Panc1 (cell line): ENCODE data around the gene SHC4. TPM values are rescaled to one million over a fixed set of nuclear protein-coding genes. Genes with fewer than 3 reads are reported as not detected.

Experiments used
- ATAC-seq: fragments of 200-7000 bp; cut with Tn5 transposase; 2 replicates; pipeline ENCODE4 v1.9.1; 2020; ENCODE audit warnings: mild to moderate bottlenecking, moderate library complexity
- BruUV-seq: library from RNA; stranded (reverse); fragments of 400-500 nt; replicated peaks from 2 replicates; lab custom pipeline; 2021; lab: Mats Ljungman, UMichigan
- CTCF ChIA-PET: fragments of 300-600 bp; sonication (Branson Sonifier 250); formaldehyde crosslinking; loops from one replicate; lab custom pipeline; 2022; ENCODE audit warnings: antibody characterized with exemption; lab: Charles Lee
- POLR2A ChIA-PET: fragments of 300-600 bp; sonication (Branson Sonifier 250); formaldehyde crosslinking; loops from one replicate; lab custom pipeline; 2022; ENCODE audit warnings: antibody characterized with exemption; lab: Charles Lee
- DNase-seq: peaks from one replicate; pipeline ENCODE4 v3.0.0-alpha.2; 2010; ENCODE audit warnings: low read depth, low spot score
- H3K27ac ChIP-seq: 2 replicates; pipeline ENCODE4 v1.5.1; 2011; ENCODE audit warnings: mild to moderate bottlenecking, low read length, inconsistent platforms
- H3K27me3 ChIP-seq: fragments of 200-500 bp; sonication (Bioruptor generic); 2 replicates; pipeline ENCODE4 v1.6.0; 2014; ENCODE audit warnings: low read length, inconsistent platforms; ENCODE audit not compliant: control insufficient read depth, insufficient read depth
- H3K36me3 ChIP-seq: fragments of 200-500 bp; sonication (Bioruptor generic); 2 replicates; pipeline ENCODE4 v1.5.1; 2014; ENCODE audit warnings: inconsistent platforms, mild to moderate bottlenecking, low read length, moderate library complexity; ENCODE audit not compliant: control insufficient read depth, insufficient read depth
- H3K4me1 ChIP-seq: 2 replicates; pipeline ENCODE4 v1.5.1; 2011; ENCODE audit warnings: inconsistent platforms, mild to moderate bottlenecking, low read length, moderate library complexity; ENCODE audit not compliant: control insufficient read depth, insufficient read depth
- H3K4me3 ChIP-seq, 2 experiments: 2 replicates each; pipeline ENCODE4 v1.5.1; 2011 to 2012; ENCODE audit warnings: low read depth in 2 of 2, low read length in 2 of 2, mild to moderate bottlenecking in 2 of 2, inconsistent platforms in 1 of 2, moderate library complexity in 1 of 2
- H3K9me3 ChIP-seq: fragments of 200-500 bp; sonication (Bioruptor generic); 2 replicates; pipeline ENCODE4 v1.5.1; 2014; ENCODE audit warnings: low read depth, mild to moderate bottlenecking, inconsistent platforms, low read length, moderate library complexity; ENCODE audit not compliant: control insufficient read depth, insufficient read depth
- CTCF ChIP-seq: fragments of 450-650 bp; IDR thresholded peaks from 2 replicates; pipeline ENCODE4 v1.5.1; 2017; ENCODE audit warnings: mild to moderate bottlenecking
- POLR2AphosphoS5 ChIP-seq: IDR thresholded peaks from 2 replicates; pipeline ENCODE4 v1.6.1; 2012; ENCODE audit warnings: mild to moderate bottlenecking, low read depth, low read length, moderate library complexity
- REST ChIP-seq, 2 experiments: IDR thresholded peaks; 2 replicates each; pipeline ENCODE4 v1.6.1; 2011 to 2012; ENCODE audit warnings: low read depth in 2 of 2, control low read depth in 1 of 2, low read length in 1 of 2, mild to moderate bottlenecking in 1 of 2, moderate library complexity in 1 of 2; ENCODE audit not compliant: insufficient read depth in 1 of 2
- SIN3A ChIP-seq: IDR thresholded peaks from 2 replicates; pipeline ENCODE4 v1.6.1; 2012; ENCODE audit warnings: low read depth, mild to moderate bottlenecking, low read length, moderate library complexity, borderline replicate concordance; ENCODE audit not compliant: insufficient read depth
- TCF7L2 ChIP-seq: IDR thresholded peaks from 2 replicates; pipeline ENCODE4 v1.6.1; 2011; ENCODE audit warnings: mild to moderate bottlenecking, low read depth, low read length, inconsistent platforms
- in situ Hi-C: cut with HindIII; loops from 2 replicates; pipeline ENCODE4 v1.10.0; 2016; ENCODE audit warnings: low sequenced_read_pairs, low pct_unique_long_range_greater_than_20kb
- intact Hi-C: fragments of 100-400 bp; cut with micrococcal nuclease; formaldehyde crosslinking; loops from one replicate; pipeline ENCODE4 v1.10.0; 2022; ENCODE audit not compliant: unreplicated experiment
- total RNA-seq: library from RNA; stranded (reverse); gene quantifications from one replicate; pipeline ENCODE4 v1.2.1, GENCODE V29; 2021; ENCODE audit not compliant: unreplicated experiment

The SHC4 gene
- total RNA-seq, 1 experiment from 2014 or later, result 0.10 TPM

GRCh38 chr15:48810414-48811324, 153.1 kb downstream of the SHC4 start, which contains the start of gene CEP152:
TSS of gene CEP152 (minus strand) at chr15:48811069. CDS start at chr15:48805649, 5,420 bp downstream.
- no peaks in the 10 kb centered on the region for H3K9me3 ChIP-seq
- H3K4me3 ChIP-seq, result peak within 1 kb of the TSS; percentile 97 to 100
- DNase-seq (peak; percentile 99), ATAC-seq (peak; percentile 99)
- intact Hi-C loops, result no loop called here
- no peaks in the 10 kb centered on the region; the same call in 1 of the 2 replicates for H3K27me3 ChIP-seq
- ChIA-PET CTCF (no interaction called here), POLR2A (interaction anchor here (0.5 to 0.6 kb wide), 2 partner anchors 42 to 109 kb away, joined by 4 read pairs; no protein-coding TSS in a partner anchor)
- TF ChIP-seq TCF7L2 (0 out of 2 replicates have a peak, but pooled peaks have one; percentile 1), REST (IDR thresholded peaks at IDR 0.05; ENCODE audit: insufficient read depth in 1 of 2, low read depth in 2 of 2, low read length in 1 of 2) (no peak), SIN3A (0 out of 2 replicates have a peak, but pooled peaks have one; percentile 27), CTCF (no peak), POLR2AphosphoS5 (peak; percentile 71)
- TSS peak; percentile 72 for BruUV-seq
- peak within 1 kb of the TSS; percentile 92 for H3K27ac ChIP-seq
- peaks cover 16% of the 10 kb centered on the region for H3K4me1 ChIP-seq
- H3K36me3 ChIP-seq, result no peaks in the 10 kb centered on the region
- in situ Hi-C loops, result no loop called here

GRCh38 chr15:48806151-48806550, 157.6 kb downstream of the SHC4 start:
- TF ChIP-seq POLR2AphosphoS5 (no peak), TCF7L2 (no peak), SIN3A (no peak), REST (IDR thresholded peaks at IDR 0.05; ENCODE audit: insufficient read depth in 1 of 2, low read depth in 2 of 2, low read length in 1 of 2) (no peak), CTCF (no peak)
- in situ Hi-C loops, result no loop called here
- Histone ChIP-seq H3K4me1 (peaks cover 13% of the 10 kb centered on the region), H3K27me3 (no peaks in the 10 kb centered on the region), H3K27ac (no peak overlapping the region), H3K4me3 (no peak overlapping the region), H3K36me3 (no peaks in the 10 kb centered on the region; the same call in 1 of the 2 replicates), H3K9me3 (no peaks in the 10 kb centered on the region)
- intact Hi-C loops, result no loop called here
- no TSS peak for BruUV-seq
- POLR2A ChIA-PET, result no interaction called here
- no peak for ATAC-seq
- CTCF ChIA-PET, result no interaction called here
- no peak for DNase-seq
